IMR-90 (cell line): ENCODE measurements around the gene SLC44A1. TPM values are rescaled to one million over a fixed set of nuclear protein-coding genes. Genes with fewer than 3 reads are reported as not detected.

ENCODE experiments used
- ATAC-seq: fragments of 200-7000 bp; cut with Tn5 transposase; 2 replicates; pipeline ENCODE4 v1.9.1; 2020; ENCODE audit warnings: low read depth, mild to moderate bottlenecking, moderate library complexity
- BruUV-seq: library from RNA; stranded (reverse); fragments of 400-500 nt; replicated peaks from 2 replicates; lab custom pipeline; 2021; lab: Mats Ljungman, UMichigan
- CTCF ChIA-PET: fragments of 300-600 bp; formaldehyde crosslinking; extraction: SDS; loops from one replicate; lab custom pipeline; 2021; ENCODE audit warnings: antibody characterized with exemption; lab: Yijun Ruan, JAX
- POLR2A ChIA-PET: fragments of 300-600 bp; sonication (Branson Sonifier 250); formaldehyde crosslinking; loops from one replicate; lab custom pipeline; 2022; ENCODE audit warnings: antibody characterized with exemption; ENCODE audit not compliant: unreplicated experiment; lab: Charles Lee
- DNase-seq: peaks from one replicate; pipeline ENCODE4 v3.0.0; 2013
- H2AFZ ChIP-seq: replicated peaks from 2 replicates; pipeline ENCODE3; 2013; ENCODE audit warnings: low read length, mild to moderate bottlenecking; ENCODE audit not compliant: poor library complexity
- H2AK5ac ChIP-seq: 2 replicates; pipeline ENCODE4 v1.6.1; 2013; ENCODE audit warnings: low read depth, low read length, inconsistent platforms
- H2AK9ac ChIP-seq: replicated peaks from 2 replicates; pipeline ENCODE3; 2013; ENCODE audit warnings: mild to moderate bottlenecking, low read depth, low read length, moderate library complexity; ENCODE audit not compliant: poor library complexity
- H2BK120ac ChIP-seq: 2 replicates; pipeline ENCODE4 v1.6.1; 2013; ENCODE audit warnings: low read depth, low read length, inconsistent platforms
- H2BK15ac ChIP-seq: 3 replicates; pipeline ENCODE4 v1.6.1; 2013; ENCODE audit warnings: low read depth, low read length, inconsistent platforms
- H2BK20ac ChIP-seq: 2 replicates; pipeline ENCODE4 v1.6.1; 2013; ENCODE audit warnings: low read depth, mild to moderate bottlenecking, inconsistent platforms, low read length, moderate library complexity
- H2BK5ac ChIP-seq: 2 replicates; pipeline ENCODE4 v1.6.1; 2013; ENCODE audit warnings: mild to moderate bottlenecking, low read depth, low read length, inconsistent platforms; ENCODE audit not compliant: poor library complexity, severe bottlenecking
- H3K14ac ChIP-seq: replicated peaks from 2 replicates; pipeline ENCODE4 v1.6.1; 2013; ENCODE audit warnings: low read depth, low read length, inconsistent platforms
- H3K18ac ChIP-seq: 2 replicates; pipeline ENCODE4 v1.6.1; 2013; ENCODE audit warnings: low read depth, low read length, control low read depth
- H3K23ac ChIP-seq: 2 replicates; pipeline ENCODE4 v1.6.1; 2013; ENCODE audit warnings: low read depth, low read length, inconsistent platforms
- H3K27ac ChIP-seq: 2 replicates; pipeline ENCODE4 v1.5.1; 2013; ENCODE audit warnings: mild to moderate bottlenecking, control low read depth, low read length; ENCODE audit not compliant: insufficient read depth
- H3K27me3 ChIP-seq: 2 replicates; pipeline ENCODE4 v1.6.1; 2013; ENCODE audit warnings: low read length; ENCODE audit not compliant: control insufficient read depth, insufficient read depth
- H3K36me3 ChIP-seq: 2 replicates; pipeline ENCODE4 v1.6.1; 2013; ENCODE audit warnings: low read length, mixed read lengths; ENCODE audit not compliant: control insufficient read depth, insufficient read depth
- H3K4ac ChIP-seq: 2 replicates; pipeline ENCODE4 v1.6.1; 2013; ENCODE audit warnings: low read depth, low read length, inconsistent platforms
- H3K4me1 ChIP-seq: 2 replicates; pipeline ENCODE4 v1.6.1; 2013; ENCODE audit warnings: low read length, mixed read lengths; ENCODE audit not compliant: control insufficient read depth, insufficient read depth
- H3K4me2 ChIP-seq: 2 replicates; pipeline ENCODE4 v1.6.1; 2013; ENCODE audit warnings: low read depth, mild to moderate bottlenecking, control low read depth, low read length, moderate library complexity
- H3K4me3 ChIP-seq: 2 replicates; pipeline ENCODE4 v1.5.1; 2013; ENCODE audit warnings: low read depth, mild to moderate bottlenecking, control low read depth, low read length, moderate library complexity; ENCODE audit not compliant: insufficient read depth
- H3K56ac ChIP-seq: 2 replicates; pipeline ENCODE4 v1.6.1; 2013; ENCODE audit warnings: low read length, inconsistent platforms; ENCODE audit not compliant: insufficient read depth; ENCODE audit errors: extremely low read depth
- H3K79me1 ChIP-seq, 2 experiments: 2 replicates each; pipeline ENCODE4 v1.6.1; 2013; ENCODE audit warnings: low read length in 2 of 2, inconsistent platforms in 1 of 2, low read depth in 1 of 2
- H3K9ac ChIP-seq: 2 replicates; pipeline ENCODE4 v1.6.1; 2013; ENCODE audit warnings: low read depth, low read length, control low read depth
- H3K9me1 ChIP-seq: 2 replicates; pipeline ENCODE4 v1.6.1; 2013; ENCODE audit warnings: low read length, inconsistent platforms; ENCODE audit not compliant: insufficient read depth
- H3K9me3 ChIP-seq: 2 replicates; pipeline ENCODE4 v1.6.1; 2013; ENCODE audit warnings: low read length; ENCODE audit not compliant: control insufficient read depth, insufficient read depth
- H4K20me1 ChIP-seq: 2 replicates; pipeline ENCODE4 v1.6.1; 2013; ENCODE audit warnings: low read length, inconsistent platforms; ENCODE audit not compliant: insufficient read depth
- H4K5ac ChIP-seq: 2 replicates; pipeline ENCODE4 v1.6.1; 2013; ENCODE audit warnings: mild to moderate bottlenecking, low read depth, low read length, control low read depth
- H4K8ac ChIP-seq, 2 experiments: 2 replicates each; pipeline ENCODE4 v1.6.1; 2013; ENCODE audit warnings: low read depth in 2 of 2, low read length in 2 of 2, control low read depth in 1 of 2, inconsistent platforms in 1 of 2
- H4K91ac ChIP-seq: 2 replicates; pipeline ENCODE4 v1.6.1; 2013; ENCODE audit warnings: low read depth, low read length, inconsistent platforms; ENCODE audit not compliant: insufficient read depth
- MAZ ChIP-seq: IDR thresholded peaks from 2 replicates; pipeline ENCODE4 v1.6.1; 2012; ENCODE audit warnings: low read depth, mild to moderate bottlenecking, low read length, improper control_type of control experiment, moderate library complexity, borderline replicate concordance
- POLR2A ChIP-seq: IDR thresholded peaks from 2 replicates; pipeline ENCODE4 v1.6.1; 2012; ENCODE audit warnings: mild to moderate bottlenecking, low read depth, low read length
- RAD21 ChIP-seq: IDR thresholded peaks from 2 replicates; pipeline ENCODE4 v1.6.1; 2012; ENCODE audit warnings: low read length, improper control_type of control experiment
- RCOR1 ChIP-seq: IDR thresholded peaks from 2 replicates; pipeline ENCODE4 v1.6.1; 2012; ENCODE audit warnings: mild to moderate bottlenecking, low read length, improper control_type of control experiment; ENCODE audit not compliant: insufficient replicate concordance
- RFX5 ChIP-seq: IDR thresholded peaks from 2 replicates; pipeline ENCODE4 v1.8.0; 2012; ENCODE audit warnings: low read depth, mild to moderate bottlenecking, low read length, moderate library complexity
- WGBS, 2 experiments: methylation state at CpG; one replicate each; pipeline versions ENCODE4 v1.1.5 to v1.1.7; 2013; ENCODE audit warnings: missing lambda C conversion rate in 2 of 2; ENCODE audit not compliant: insufficient read length in 1 of 2; ENCODE audit errors: extremely low coverage in 2 of 2; 5-methylcytosine and 5-hydroxymethylcytosine counted together
- dilution Hi-C: fragments of 300-500 bp; cut with HindIII; formaldehyde crosslinking; loops from one replicate; pipeline ENCODE4 v1.14.3; 2018; ENCODE audit warnings: low sequenced_read_pairs; ENCODE audit not compliant: unreplicated experiment
- in situ Hi-C: fragments of 300-500 bp; cut with MboI; formaldehyde crosslinking; loops from 3 replicates; pipeline ENCODE4 v1.14.3; 2019; ENCODE audit warnings: low sequenced_read_pairs, inconsistent platforms, mixed read lengths
- intact Hi-C: fragments of 100-400 bp; cut with micrococcal nuclease; formaldehyde crosslinking; loops from 2 replicates; pipeline ENCODE4 v1.10.0; 2022
- polyA plus RNA-seq, 3 experiments: library from polyadenylated mRNA; depleted of rRNA; stranded (reverse); fragments of >200 nt; gene quantifications; 2 replicates each; pipeline ENCODE4 v1.2.3, GENCODE V29; 2012; ENCODE audit warnings: low replicate concordance in 1 of 3
- total RNA-seq: library from RNA; depleted of rRNA; stranded (reverse); fragments of >200 nt; gene quantifications from 2 replicates; pipeline ENCODE4 v1.2.3, GENCODE V29; 2012

The SLC44A1 gene
- total and polyA plus RNA-seq, 2 of the 4 experiments (the other 2 are of a cell fraction): 5.2 to 21.7 TPM

DNA sequence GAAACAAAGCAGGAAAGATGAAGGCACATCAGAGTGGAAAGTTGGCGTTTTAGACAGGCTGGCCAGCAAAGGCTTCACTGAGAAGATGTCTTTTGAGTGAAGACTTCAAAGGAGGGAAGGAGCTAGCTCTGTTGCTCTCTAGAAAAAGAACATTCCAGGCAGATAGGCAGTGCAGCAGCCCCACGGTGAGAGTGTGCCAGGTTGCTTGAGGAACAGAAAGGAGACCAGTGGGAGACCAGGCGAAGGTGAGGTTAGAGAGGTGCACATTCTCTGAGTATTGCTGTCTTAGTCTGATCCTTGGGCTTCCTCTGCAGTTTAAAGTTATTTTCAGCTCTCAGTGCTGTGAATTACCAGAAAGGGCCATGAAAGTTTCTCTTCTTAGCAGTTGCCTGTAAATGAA is 83.8 kb downstream of the SLC44A1 start:
- Histone ChIP-seq H3K9me1 (peaks cover 3% of the 10 kb centered on the region; the same call in 1 of the 2 replicates), H3K18ac (no peak overlapping the region), H2AK9ac (no peak overlapping the region), H3K27me3 (no peaks in the 10 kb centered on the region), H2BK15ac (no peak overlapping the region), H4K8ac (no peak overlapping the region), H3K4me3 (no peak overlapping the region), H3K14ac (no peak overlapping the region), H3K36me3 (no peaks in the 10 kb centered on the region), H3K23ac (no peak overlapping the region), H2AFZ (no peak overlapping the region), H2BK120ac (no peak overlapping the region), H2BK5ac (no peak overlapping the region), H3K9me3 (no peaks in the 10 kb centered on the region), H3K27ac (no peak overlapping the region), H4K20me1 (no peaks in the 10 kb centered on the region), H2AK5ac (no peak overlapping the region), H4K5ac (no peak overlapping the region), H3K9ac (no peak overlapping the region), H3K79me1 (peaks cover 0 to 4% of the 10 kb centered on the region in 2 experiments; a peak in 2 of 4 replicates), H3K56ac (no peak overlapping the region), H3K4me2 (no peak overlapping the region), H2BK20ac (no peak overlapping the region), H3K4me1 (no peaks in the 10 kb centered on the region), H3K4ac (no peak overlapping the region), H4K91ac (no peak overlapping the region)
- intact Hi-C loops: no loop called here
- 100% methylated on average over 2 of the region's 3 CpGs; no CpG with 5 or more reads in 1 of the 2 experiments for WGBS, 2 experiments
- no peak for TF ChIP-seq RAD21
- no peak for TF ChIP-seq RFX5
- no peak for TF ChIP-seq MAZ
- TF ChIP-seq RCOR1: no peak
- TF ChIP-seq POLR2A: no peak
- ATAC-seq: no peak
- dilution Hi-C loops: no loop called here
- ChIA-PET POLR2A (no interaction called here), CTCF (no interaction called here)
- BruUV-seq: no TSS peak
- in situ Hi-C loops: no loop called here
- DNase-seq: no peak
